HCT116 (cell line): Measurements from ENCODE around the gene DIP2A.

ENCODE experiments used
- CTCF ChIP-seq, 3 experiments: fragments of 200-600 bp in 1 of 3; sonication (generic) in 1 of 3; IDR thresholded peaks in 2 of 3; conservative IDR thresholded peaks in 1 of 3; 2 replicates each; pipeline ENCODE4 v1.5.1; 2012 to 2017; ENCODE audit warnings: low read depth in 2 of 3, low read length in 2 of 3, antibody characterized with exemption in 1 of 3, borderline replicate concordance in 1 of 3, control low read depth in 1 of 3, mild to moderate bottlenecking in 1 of 3, mixed read lengths in 1 of 3, mixed run types in 1 of 3, moderate library complexity in 1 of 3; ENCODE audit not compliant: insufficient read depth in 1 of 3
- EZH2phosphoT487 ChIP-seq: fragments of 200-600 bp; IDR thresholded peaks from 2 replicates; pipeline ENCODE4 v1.6.1; 2018; ENCODE audit warnings: antibody characterized with exemption, borderline replicate concordance
- JUND ChIP-seq: IDR thresholded peaks from 2 replicates; pipeline ENCODE4 v1.6.1; 2012
- POLR2A ChIP-seq: IDR thresholded peaks from 2 replicates; pipeline ENCODE4 v1.7.0; 2011; ENCODE audit warnings: borderline replicate concordance; ENCODE audit not compliant: insufficient read depth, insufficient read length; ENCODE audit errors: extremely low read depth
- POLR2AphosphoS5 ChIP-seq: IDR thresholded peaks from 2 replicates; pipeline ENCODE4 v1.6.1; 2011; ENCODE audit warnings: mild to moderate bottlenecking, low read depth, low read length, moderate library complexity
- RAD21 ChIP-seq: IDR thresholded peaks from 2 replicates; pipeline ENCODE4 v1.6.1; 2012; ENCODE audit warnings: low read depth, mild to moderate bottlenecking
- SP1 ChIP-seq: IDR thresholded peaks from 2 replicates; pipeline ENCODE4 v1.6.1; 2012; ENCODE audit warnings: low read depth
- TF ChIP-seq, protein P1 (sequence below): IDR thresholded peaks from 2 replicates; pipeline ENCODE4 v1.6.1; 2012; ENCODE audit warnings: low read depth

DNA sequence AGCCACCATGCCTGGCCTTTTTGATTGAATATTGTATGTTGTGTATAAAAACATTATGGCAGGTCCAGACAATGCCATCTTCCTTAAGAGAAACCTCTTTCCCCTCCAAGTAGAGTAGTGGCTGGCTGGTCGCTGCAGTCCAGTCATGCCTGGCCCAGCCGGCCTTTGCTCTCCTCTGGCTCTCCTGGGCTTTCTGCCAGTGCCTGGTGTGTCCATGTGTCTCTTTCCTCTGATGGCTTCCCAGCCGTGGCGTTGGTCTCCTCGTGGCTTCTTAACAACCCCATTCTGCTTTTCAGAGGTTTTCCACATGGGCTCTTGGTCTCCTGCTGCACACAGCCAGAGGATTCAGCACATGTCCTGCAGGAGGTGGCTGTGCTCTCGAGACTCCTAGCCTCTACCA is 58.7 kb downstream of the DIP2A start:
- TF ChIP-seq CTCF (IDR thresholded peaks at IDR 0.05 in 2 of 3, conservative IDR thresholded peaks at IDR 0.05 in 1 of 3; ENCODE audit: borderline replicate concordance in 1 of 3, insufficient read depth in 1 of 3, low read depth in 2 of 3, low read length in 2 of 3) = no peak
- TF ChIP-seq, protein P1, sequence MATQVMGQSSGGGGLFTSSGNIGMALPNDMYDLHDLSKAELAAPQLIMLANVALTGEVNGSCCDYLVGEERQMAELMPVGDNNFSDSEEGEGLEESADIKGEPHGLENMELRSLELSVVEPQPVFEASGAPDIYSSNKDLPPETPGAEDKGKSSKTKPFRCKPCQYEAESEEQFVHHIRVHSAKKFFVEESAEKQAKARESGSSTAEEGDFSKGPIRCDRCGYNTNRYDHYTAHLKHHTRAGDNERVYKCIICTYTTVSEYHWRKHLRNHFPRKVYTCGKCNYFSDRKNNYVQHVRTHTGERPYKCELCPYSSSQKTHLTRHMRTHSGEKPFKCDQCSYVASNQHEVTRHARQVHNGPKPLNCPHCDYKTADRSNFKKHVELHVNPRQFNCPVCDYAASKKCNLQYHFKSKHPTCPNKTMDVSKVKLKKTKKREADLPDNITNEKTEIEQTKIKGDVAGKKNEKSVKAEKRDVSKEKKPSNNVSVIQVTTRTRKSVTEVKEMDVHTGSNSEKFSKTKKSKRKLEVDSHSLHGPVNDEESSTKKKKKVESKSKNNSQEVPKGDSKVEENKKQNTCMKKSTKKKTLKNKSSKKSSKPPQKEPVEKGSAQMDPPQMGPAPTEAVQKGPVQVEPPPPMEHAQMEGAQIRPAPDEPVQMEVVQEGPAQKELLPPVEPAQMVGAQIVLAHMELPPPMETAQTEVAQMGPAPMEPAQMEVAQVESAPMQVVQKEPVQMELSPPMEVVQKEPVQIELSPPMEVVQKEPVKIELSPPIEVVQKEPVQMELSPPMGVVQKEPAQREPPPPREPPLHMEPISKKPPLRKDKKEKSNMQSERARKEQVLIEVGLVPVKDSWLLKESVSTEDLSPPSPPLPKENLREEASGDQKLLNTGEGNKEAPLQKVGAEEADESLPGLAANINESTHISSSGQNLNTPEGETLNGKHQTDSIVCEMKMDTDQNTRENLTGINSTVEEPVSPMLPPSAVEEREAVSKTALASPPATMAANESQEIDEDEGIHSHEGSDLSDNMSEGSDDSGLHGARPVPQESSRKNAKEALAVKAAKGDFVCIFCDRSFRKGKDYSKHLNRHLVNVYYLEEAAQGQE = no peak
- TF ChIP-seq POLR2A = no peak
- no peak for TF ChIP-seq JUND
- no peak for TF ChIP-seq RAD21
- TF ChIP-seq POLR2AphosphoS5 = no peak
- no peak for TF ChIP-seq SP1
- no peak for TF ChIP-seq EZH2phosphoT487
